Cardiac muscle cell (in vitro differentiated cells and primary cell): ENCODE measurements around the gene TIGAR. TPM values are rescaled to one million over a fixed set of nuclear protein-coding genes. Genes with fewer than 3 reads are reported as not detected.

Experiments used
- DNase-seq, 2 donors: peaks; one replicate each; pipeline versions ENCODE4 v3.0.0 to v3.0.0-alpha.2; 2010 to 2017; ENCODE audit warnings: low read depth in 1 of 2, low spot score in 1 of 2
- H3K27ac ChIP-seq: fragments of 200-600 bp; sonication (generic); 2 replicates; pipeline ENCODE4 v1.5.1; 2016
- H3K27me3 ChIP-seq: fragments of 200-600 bp; sonication (generic); 2 replicates; pipeline ENCODE4 v1.6.0; 2016; ENCODE audit warnings: control low read depth
- H3K36me3 ChIP-seq: fragments of 200-600 bp; sonication (generic); 2 replicates; pipeline ENCODE4 v1.5.1; 2016; ENCODE audit warnings: control low read depth
- H3K4me1 ChIP-seq: fragments of 200-600 bp; sonication (generic); 2 replicates; pipeline ENCODE4 v1.8.1; 2017; ENCODE audit warnings: low read depth, mild to moderate bottlenecking, mixed run types
- H3K4me3 ChIP-seq: fragments of 200-600 bp; sonication (generic); 2 replicates; pipeline ENCODE4 v1.5.1; 2016; ENCODE audit warnings: mild to moderate bottlenecking
- H3K9me3 ChIP-seq: fragments of 200-600 bp; sonication (generic); 2 replicates; pipeline ENCODE4 v1.5.1; 2017; ENCODE audit warnings: low read depth, mild to moderate bottlenecking, control low read depth
- CTCF ChIP-seq: IDR thresholded peaks from 2 replicates; pipeline ENCODE4 v1.5.1; 2012; ENCODE audit warnings: low read depth, mild to moderate bottlenecking, low read length
- polyA plus RNA-seq: library from polyadenylated mRNA; unstranded; fragments of >200 nt; fragmentation: Nextera tagmentation; extraction: Ambion mirVana; gene quantifications from 2 replicates; pipeline ENCODE4 v1.2.1, GENCODE V29; 2016
- total RNA-seq: library from RNA; depleted of rRNA; stranded (reverse); fragments of >200 nt; gene quantifications from 2 replicates; pipeline ENCODE4 v1.2.3, GENCODE V29; 2016

Gene TIGAR
- total and polyA plus RNA-seq, 2 experiments from 2014 or later = 2.7 to 16.4 TPM

DNA sequence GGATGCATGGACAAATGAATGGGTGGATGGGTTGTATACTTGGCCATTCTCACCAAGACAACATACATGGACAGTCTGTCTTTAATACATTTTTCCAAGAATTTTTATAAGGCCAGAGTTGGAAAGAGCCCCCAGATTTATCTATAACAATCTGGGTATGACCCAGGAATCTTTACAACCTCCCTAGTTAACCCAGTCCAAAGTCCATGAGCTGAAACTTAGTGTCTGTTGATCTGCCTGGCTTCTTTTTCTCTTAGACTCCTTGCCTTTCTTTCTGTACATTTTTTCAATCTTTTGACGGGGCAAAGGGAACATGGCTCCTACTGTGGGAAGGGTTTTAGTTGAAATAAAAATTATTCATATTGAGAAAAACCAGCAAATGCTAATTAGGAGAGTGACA, 57.8 kb downstream of the TIGAR start:
- H3K27me3 ChIP-seq = no peaks in the 10 kb centered on the region
- H3K4me3 ChIP-seq = no peak overlapping the region
- no peaks in the 10 kb centered on the region for H3K36me3 ChIP-seq
- TF ChIP-seq CTCF = no peak
- DNase-seq = no peak
- no peak overlapping the region for H3K27ac ChIP-seq
- H3K9me3 ChIP-seq = no peaks in the 10 kb centered on the region
- H3K4me1 ChIP-seq = peaks cover 4% of the 10 kb centered on the region

DNA sequence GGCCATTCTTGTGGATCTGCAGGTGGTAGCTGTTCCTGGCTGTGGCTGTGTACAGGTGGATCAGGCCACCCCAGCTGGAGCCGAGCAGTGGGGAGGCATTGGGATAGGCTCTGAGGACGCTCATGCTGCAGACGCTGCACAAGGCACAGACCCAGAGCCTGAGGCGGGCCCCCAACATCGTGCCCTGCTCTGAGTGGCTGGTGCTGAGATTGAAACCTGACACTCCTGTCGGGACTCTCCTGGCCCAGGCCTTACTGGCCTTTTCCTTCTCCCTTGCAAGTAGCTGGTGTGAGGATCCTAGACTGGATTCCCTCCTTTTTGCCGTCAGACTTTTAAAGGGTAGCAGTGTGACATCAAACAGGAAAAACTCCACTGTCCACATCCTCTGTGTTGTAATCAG, 58.4 kb downstream of the TIGAR start, which contains the start of gene FGF23:
FGF23 (minus strand) TSS at position 308 of the 400 bp plus-strand sequence; CDS start at position 178, 130 bp downstream.
- no peaks in the 10 kb centered on the region for H3K9me3 ChIP-seq
- H3K36me3 ChIP-seq = no peaks in the 10 kb centered on the region
- H3K27ac ChIP-seq = no peak within 1 kb of the TSS
- no peak within 1 kb of the TSS for H3K4me3 ChIP-seq
- peaks cover 4% of the 10 kb centered on the region for H3K4me1 ChIP-seq
- DNase-seq = peak; percentile 43 to 89
- no peak for TF ChIP-seq CTCF
- no peaks in the 10 kb centered on the region for H3K27me3 ChIP-seq

DNA sequence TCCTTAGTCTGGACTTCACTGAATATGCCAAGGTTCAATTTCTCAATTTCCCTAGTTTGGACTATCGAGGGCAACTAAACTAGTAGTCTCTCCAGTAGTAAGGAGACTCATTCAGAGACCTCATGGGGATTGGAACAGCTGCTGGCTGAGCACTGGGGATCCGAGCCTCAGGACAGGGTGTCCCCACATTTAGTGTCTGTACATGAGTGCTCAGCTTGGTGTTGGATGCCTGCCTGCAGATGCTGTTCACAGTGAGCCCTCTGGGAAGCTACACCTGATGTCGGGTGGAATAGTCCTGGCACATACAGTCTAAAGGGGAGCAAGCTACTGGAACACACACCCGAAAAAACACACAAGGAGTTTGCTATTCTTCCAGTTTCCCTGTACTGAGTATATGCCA, 59.3 kb downstream of the TIGAR start:
- Histone ChIP-seq H3K36me3 (no peaks in the 10 kb centered on the region), H3K27ac (no peak overlapping the region), H3K4me1 (peaks cover 4% of the 10 kb centered on the region), H3K4me3 (no peak overlapping the region), H3K27me3 (no peaks in the 10 kb centered on the region), H3K9me3 (no peaks in the 10 kb centered on the region)
- no peak for TF ChIP-seq CTCF
- DNase-seq = no peak

DNA sequence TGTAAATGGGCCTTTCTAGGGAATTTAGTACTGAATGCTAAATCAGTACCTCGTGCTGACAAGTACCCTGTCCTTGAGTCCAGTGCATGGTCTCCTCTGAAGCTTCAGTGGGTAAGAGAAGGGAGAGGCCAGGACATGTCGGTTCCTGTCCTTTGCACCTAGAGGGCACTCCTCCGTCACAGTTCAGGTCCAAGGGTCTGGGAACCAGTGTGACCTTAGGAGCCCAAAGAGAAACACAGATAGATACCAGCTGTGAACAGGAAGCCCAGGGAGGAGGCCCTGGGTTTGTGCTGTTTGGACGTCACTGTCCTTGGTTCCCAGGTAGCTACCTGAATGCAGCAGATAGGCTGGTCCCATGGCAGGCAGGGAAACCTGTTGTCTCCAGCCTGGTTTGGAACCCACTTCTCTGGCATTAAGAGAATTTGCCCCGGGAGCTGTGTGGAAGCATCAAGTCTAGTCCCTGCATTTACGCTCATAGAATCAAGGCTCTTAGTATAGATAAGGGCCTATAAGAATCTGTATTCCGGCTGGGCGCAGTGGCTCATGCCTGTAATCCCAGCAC, 62.4 kb downstream of the TIGAR start:
- no peak overlapping the region for H3K4me3 ChIP-seq
- H3K27me3 ChIP-seq = no peaks in the 10 kb centered on the region
- TF ChIP-seq CTCF = no peak
- H3K9me3 ChIP-seq = no peaks in the 10 kb centered on the region
- no peaks in the 10 kb centered on the region for H3K36me3 ChIP-seq
- DNase-seq = peak in 1 of 2 donors; percentile 71
- peaks cover 5% of the 10 kb centered on the region for H3K4me1 ChIP-seq
- no peak overlapping the region for H3K27ac ChIP-seq

GRCh38 chr12:4386801-4387200, 65.8 kb downstream of the TIGAR start:
- Histone ChIP-seq H3K27ac (no peak overlapping the region), H3K27me3 (no peaks in the 10 kb centered on the region), H3K4me1 (peaks cover 15% of the 10 kb centered on the region), H3K36me3 (no peaks in the 10 kb centered on the region), H3K4me3 (no peak overlapping the region), H3K9me3 (no peaks in the 10 kb centered on the region)
- TF ChIP-seq CTCF = no peak
- DNase-seq = no peak

- TF ChIP-seq CTCF = no peak
- DNase-seq = no peak
- H3K27ac ChIP-seq = no peak overlapping the region
Observed at GRCh38 chr12:4387607-4388006, 66.6 kb downstream of the TIGAR start.

More at GRCh38 chr12:4387607-4388006, 66.6 kb downstream of the TIGAR start:
- H3K4me1 ChIP-seq = peaks cover 23% of the 10 kb centered on the region
- H3K4me3 ChIP-seq = no peak overlapping the region
- H3K36me3 ChIP-seq = no peaks in the 10 kb centered on the region
- H3K9me3 ChIP-seq = no peaks in the 10 kb centered on the region
- H3K27me3 ChIP-seq = no peaks in the 10 kb centered on the region
